Measurements from ENCODE around the gene IL1RAP.

- TF ChIP-seq CTCF (conservative IDR thresholded peaks at IDR 0.05) = no peak
- no peak for TF ChIP-seq ZFX (IDR thresholded peaks at IDR 0.05)
Measured at GRCh38 chr3:190557296-190557695, 43.4 kb downstream of the IL1RAP start.

Data from C4-2B (cell line).